ENCODE data around the gene KLHL30.
A peak's percentile ranks its signal among the peaks of the same experiment; 100 is the strongest.

The KLHL30 gene

GRCh38 chr2:238159661-238160205 is 21.3 kb downstream of the KLHL30 start:
- Histone ChIP-seq H3K36me3 (replicated peaks; ENCODE audit: insufficient read depth, low read length) (no peaks in the 10 kb centered on the region), H3K4me3 (ENCODE audit: low read length) (peak overlapping the region; percentile 41; the same call in 1 of the 2 replicates), H3K9ac (ENCODE audit: low read length) (no peak overlapping the region), H3F3A (ENCODE audit: insufficient read depth, low read length) (no peaks in the 10 kb centered on the region), H3K79me2 (ENCODE audit: low read length) (no peaks in the 10 kb centered on the region), H3K27me3 (replicated peaks; ENCODE audit: insufficient read depth, low read length) (no peaks in the 10 kb centered on the region), H4K20me1 (ENCODE audit: insufficient read depth, low read length) (no peaks in the 10 kb centered on the region), H3K4me2 (ENCODE audit: low read depth, low read length) (peak overlapping the region; percentile 75; the same call in 1 of the 2 replicates), H2AFZ (ENCODE audit: low read length) (no peak overlapping the region), H3K9me2 (replicated peaks; ENCODE audit: insufficient read depth, low read length) (no peaks in the 10 kb centered on the region), H3K4me1 (ENCODE audit: low read length) (no peaks in the 10 kb centered on the region), H3K9me3 (replicated peaks; ENCODE audit: insufficient read depth, low read length) (no peaks in the 10 kb centered on the region), H3K27ac (ENCODE audit: low read length) (no peak overlapping the region)
- no peak for TF ChIP-seq CTCF (IDR thresholded peaks at IDR 0.05; ENCODE audit: low read length)
- TF ChIP-seq EZH2 (optimal IDR thresholded peaks at IDR 0.05; ENCODE audit: low read depth, low read length): no peak
- TF ChIP-seq EZH2phosphoT487 (IDR thresholded peaks at IDR 0.05; ENCODE audit: low read length): no peak
- no peak for DNase-seq

GRCh38 chr2:238160206-238161129 is 22.0 kb downstream of the KLHL30 start:
- TF ChIP-seq EZH2phosphoT487 (IDR thresholded peaks at IDR 0.05; ENCODE audit: low read length) (no peak), CTCF (IDR thresholded peaks at IDR 0.05; ENCODE audit: low read length) (no peak; the same call in none of the 2 replicates), EZH2 (optimal IDR thresholded peaks at IDR 0.05; ENCODE audit: low read depth, low read length) (no peak)
- H3K27me3 ChIP-seq (replicated peaks; ENCODE audit: insufficient read depth, low read length): no peaks in the 10 kb centered on the region
- H2AFZ ChIP-seq (ENCODE audit: low read length): no peak overlapping the region
- no peak overlapping the region for H3K9ac ChIP-seq (ENCODE audit: low read length)
- no peaks in the 10 kb centered on the region for H3K79me2 ChIP-seq (ENCODE audit: low read length)
- no peak overlapping the region for H3K27ac ChIP-seq (ENCODE audit: low read length)
- no peaks in the 10 kb centered on the region for H3K9me3 ChIP-seq (replicated peaks; ENCODE audit: insufficient read depth, low read length)
- no peaks in the 10 kb centered on the region for H4K20me1 ChIP-seq (ENCODE audit: insufficient read depth, low read length)
- no peaks in the 10 kb centered on the region for H3K9me2 ChIP-seq (replicated peaks; ENCODE audit: insufficient read depth, low read length)
- no peaks in the 10 kb centered on the region for H3F3A ChIP-seq (ENCODE audit: insufficient read depth, low read length)
- no peak overlapping the region; the same call in 1 of the 2 replicates for H3K4me2 ChIP-seq (ENCODE audit: low read depth, low read length)
- H3K4me1 ChIP-seq (ENCODE audit: low read length): no peaks in the 10 kb centered on the region
- H3K36me3 ChIP-seq (replicated peaks; ENCODE audit: insufficient read depth, low read length): no peaks in the 10 kb centered on the region
- no peak for DNase-seq
- no peak overlapping the region for H3K4me3 ChIP-seq (ENCODE audit: low read length)

- Histone ChIP-seq H3K9me3 (replicated peaks; ENCODE audit: insufficient read depth, low read length) (no peaks in the 10 kb centered on the region), H3K4me1 (ENCODE audit: low read length) (no peaks in the 10 kb centered on the region), H3K36me3 (replicated peaks; ENCODE audit: insufficient read depth, low read length) (no peaks in the 10 kb centered on the region), H4K20me1 (ENCODE audit: insufficient read depth, low read length) (no peaks in the 10 kb centered on the region), H3K9ac (ENCODE audit: low read length) (no peak overlapping the region), H3K79me2 (ENCODE audit: low read length) (no peaks in the 10 kb centered on the region), H3K27me3 (replicated peaks; ENCODE audit: insufficient read depth, low read length) (no peaks in the 10 kb centered on the region), H3K27ac (ENCODE audit: low read length) (no peak overlapping the region), H3K4me3 (ENCODE audit: low read length) (no peak overlapping the region), H3F3A (ENCODE audit: insufficient read depth, low read length) (no peaks in the 10 kb centered on the region), H3K9me2 (replicated peaks; ENCODE audit: insufficient read depth, low read length) (no peaks in the 10 kb centered on the region), H3K4me2 (ENCODE audit: low read depth, low read length) (no peak overlapping the region), H2AFZ (ENCODE audit: low read length) (no peak overlapping the region)
- no peak for DNase-seq
- TF ChIP-seq EZH2 (optimal IDR thresholded peaks at IDR 0.05; ENCODE audit: low read depth, low read length): no peak
- TF ChIP-seq EZH2phosphoT487 (IDR thresholded peaks at IDR 0.05; ENCODE audit: low read length): no peak
- TF ChIP-seq CTCF (IDR thresholded peaks at IDR 0.05; ENCODE audit: low read length): no peak
These were observed 23.0 kb downstream of the KLHL30 start for GRCh38 chr2:238161291-238162051.
